Kidney (tissue), 14 donors: Measurements from ENCODE around the gene SVIL. TPM values are rescaled to one million over a fixed set of nuclear protein-coding genes. Genes with fewer than 3 reads are reported as not detected.

Source experiments
- DNase-seq, 5 donors: peaks; one replicate each; pipeline ENCODE4 v3.0.0-alpha.2; 2013 to 2020
- FAIRE-seq: peaks from 2 replicates; lab custom pipeline; 2012; peaks lifted over from hg19 to GRCh38; lab: Jason Lieb, UNC
- H3K27ac ChIP-seq, 2 donors: one replicate each; pipeline ENCODE4 v1.7.0; 2013; ENCODE audit warnings: low read depth in 2 of 2, low read length in 2 of 2, inconsistent platforms in 1 of 2
- H3K27me3 ChIP-seq: one replicate; pipeline ENCODE4 v1.7.1; 2013; ENCODE audit warnings: low read length, inconsistent platforms; ENCODE audit not compliant: control insufficient read depth, insufficient read depth
- H3K36me3 ChIP-seq, 3 donors: one replicate each; pipeline versions ENCODE4 v1.7.0 to v1.7.1; 2013; ENCODE audit warnings: low read length in 3 of 3, control low read depth in 1 of 3, inconsistent platforms in 1 of 3; ENCODE audit not compliant: insufficient read depth in 3 of 3, control insufficient read depth in 2 of 3
- H3K4me1 ChIP-seq, 3 donors: one replicate each; pipeline versions ENCODE4 v1.7.0 to v1.7.1; 2013; ENCODE audit warnings: low read length in 3 of 3, inconsistent platforms in 1 of 3, low read depth in 1 of 3; ENCODE audit not compliant: control insufficient read depth in 2 of 3, insufficient read depth in 2 of 3
- H3K4me3 ChIP-seq, 3 donors: one replicate each; pipeline versions ENCODE4 v1.7.0 to v1.8.1; 2013; ENCODE audit warnings: low read length in 3 of 3, control low read depth in 1 of 3, inconsistent platforms in 1 of 3
- H3K9ac ChIP-seq, 3 donors: one replicate each; pipeline versions ENCODE4 v1.7.0 to v1.7.1; 2013; ENCODE audit warnings: low read length in 3 of 3, control low read depth in 1 of 3, inconsistent platforms in 1 of 3
- H3K9me3 ChIP-seq, 3 donors: one replicate each; pipeline versions ENCODE4 v1.7.0 to v1.7.1; 2013; ENCODE audit warnings: low read length in 3 of 3, control low read depth in 1 of 3, inconsistent platforms in 1 of 3; ENCODE audit not compliant: control insufficient read depth in 2 of 3, insufficient read depth in 1 of 3
- CTCF ChIP-seq: IDR thresholded peaks from 3 replicates; pipeline ENCODE4 v1.5.1; 2012; ENCODE audit warnings: mild to moderate bottlenecking, moderate library complexity, borderline replicate concordance; ENCODE audit not compliant: insufficient read depth; ENCODE audit errors: extremely low read depth
- intact Hi-C: fragments of 100-400 bp; cut with DNase I; formaldehyde crosslinking; loops from one replicate; pipeline ENCODE4 v1.11.1; 2022
- polyA plus RNA-seq: library from polyadenylated mRNA; stranded (reverse); fragments of 350-450 nt; fragmentation: Illumina TruSeq; extraction: RNeasy Lipid Tissue Mini Kit (QIAGEN cat#74804); gene quantifications from one replicate; pipeline ENCODE4 v1.2.3, GENCODE V29; 2014; ENCODE audit warnings: low read depth, low replicate concordance; ENCODE audit not compliant: insufficient read depth
- total RNA-seq: library from RNA; stranded (reverse); fragmentation: NEBNext Ultra II Directional; extraction: Animal tissue kit (Norgen Biotek cat#: 25700); gene quantifications from one replicate; pipeline ENCODE4 v1.2.1, GENCODE V29; 2021
- donor health status: control.
- donor health status: control.
- donor health status: control.
- donor health status: control.
- donor health status: control.
- donor health status: DM: yes; HTN: yes; CAD: no.
- donor health status: Normal renal cell carcinoma (clear cell type).

SVIL gene
- total and polyA plus RNA-seq, 2 donors from 2014 or later, result 7.4 to 94.4 TPM

- FAIRE-seq (no peak), DNase-seq (no peak)
- Histone ChIP-seq H3K27me3 (no peaks in the 10 kb centered on the region), H3K9ac (no peak overlapping the region), H3K36me3 (no peaks in the 10 kb centered on the region), H3K4me3 (no peak overlapping the region), H3K27ac (no peak overlapping the region), H3K9me3 (no peaks in the 10 kb centered on the region), H3K4me1 (peaks cover 0 to 6% (median 6%) of the 10 kb centered on the region in 3 donors)
- intact Hi-C loops, result no loop called here
- TF ChIP-seq CTCF, result no peak
Measured at GRCh38 chr10:29643771-29644501, 9.2 kb upstream of the SVIL start.

- no peak for TF ChIP-seq CTCF
Measured at GRCh38 chr10:29642990-29643389, 8.2 kb upstream of the SVIL start.

GRCh38 chr10:29637537-29637936 lies 2.8 kb upstream of the SVIL start:
- intact Hi-C loops, result no loop called here
- no peak for DNase-seq

More at GRCh38 chr10:29642990-29643389, 8.2 kb upstream of the SVIL start:
- Histone ChIP-seq H3K4me3 (no peak overlapping the region), H3K27me3 (no peaks in the 10 kb centered on the region), H3K4me1 (peaks cover 0 to 5% (median 4%) of the 10 kb centered on the region in 3 donors), H3K36me3 (no peaks in the 10 kb centered on the region), H3K9me3 (no peaks in the 10 kb centered on the region), H3K27ac (no peak overlapping the region), H3K9ac (no peak overlapping the region)
- DNase-seq, result no peak
- intact Hi-C loops, result no loop called here
- no peak for FAIRE-seq

More at GRCh38 chr10:29637537-29637936, 2.8 kb upstream of the SVIL start:
- Histone ChIP-seq H3K27ac (no peak overlapping the region), H3K27me3 (no peaks in the 10 kb centered on the region), H3K9me3 (no peaks in the 10 kb centered on the region), H3K36me3 (no peaks in the 10 kb centered on the region), H3K4me3 (no peak overlapping the region), H3K4me1 (peaks cover 0 to 20% (median 3%) of the 10 kb centered on the region in 3 donors), H3K9ac (no peak overlapping the region)
- FAIRE-seq, result no peak
- no peak for TF ChIP-seq CTCF
